Measurements from ENCODE around the gene SLC29A1. TPM values are rescaled to one million over a fixed set of nuclear protein-coding genes. Genes with fewer than 3 reads are reported as not detected.
A peak's percentile ranks its signal among the peaks of the same experiment; 100 is the strongest.

SLC29A1 gene
- total RNA-seq, 3 donors from 2014 or later = 106 to 140 (median 110) TPM

GRCh38 chr6:44207966-44208365, 15.4 kb upstream of the SLC29A1 start:
- TF ChIP-seq POLR2AphosphoS5 (IDR thresholded peaks at IDR 0.05) (no peak), CTCF (IDR thresholded peaks at IDR 0.05) (no peak), POLR2A (IDR thresholded peaks at IDR 0.05) (no peak)
- no peaks in the 10 kb centered on the region for H3K36me3 ChIP-seq
- intact Hi-C loops (cut with DNase I; ENCODE audit: low total_unique reads) = no loop called here

GRCh38 chr6:44211284-44211683, 12.1 kb upstream of the SLC29A1 start:
- no peaks in the 10 kb centered on the region for H3K4me1 ChIP-seq
- H3K27me3 ChIP-seq = no peaks in the 10 kb centered on the region
- H3K36me3 ChIP-seq = no peaks in the 10 kb centered on the region
- intact Hi-C loops (cut with DNase I; ENCODE audit: low total_unique reads) = no loop called here
- no peak overlapping the region for H3K4me3 ChIP-seq
- DNase-seq (ENCODE audit: low spot score in 2 of 2) = no peak
- H3K9me3 ChIP-seq = no peaks in the 10 kb centered on the region
- no peak for TF ChIP-seq CTCF (IDR thresholded peaks at IDR 0.05)
- H3K27ac ChIP-seq = no peak overlapping the region

More at GRCh38 chr6:44207966-44208365, 15.4 kb upstream of the SLC29A1 start:
- no peak for DNase-seq (ENCODE audit: low spot score in 2 of 2)
- Histone ChIP-seq H3K27me3 (no peaks in the 10 kb centered on the region), H3K4me3 (no peak overlapping the region), H3K27ac (no peak overlapping the region), H3K4me1 (no peaks in the 10 kb centered on the region), H3K9me3 (no peaks in the 10 kb centered on the region)

- no peaks in the 10 kb centered on the region for H3K9me3 ChIP-seq
- H3K27me3 ChIP-seq = no peaks in the 10 kb centered on the region
- intact Hi-C loops (cut with DNase I; ENCODE audit: low total_unique reads) = no loop called here
- DNase-seq (ENCODE audit: low spot score in 2 of 2) = no peak
- no peaks in the 10 kb centered on the region for H3K36me3 ChIP-seq
- H3K4me1 ChIP-seq = peaks cover 0 to 4% of the 10 kb centered on the region in 2 donors
- no peak overlapping the region for H3K27ac ChIP-seq
- no peak for TF ChIP-seq CTCF (IDR thresholded peaks at IDR 0.05)
- no peak for TF ChIP-seq POLR2A (IDR thresholded peaks at IDR 0.05)
- no peak for TF ChIP-seq POLR2AphosphoS5 (IDR thresholded peaks at IDR 0.05)
- H3K4me3 ChIP-seq = no peak overlapping the region
These were observed 9.1 kb upstream of the SLC29A1 start for GRCh38 chr6:44214307-44214706.

GRCh38 chr6:44216677-44217331, 6.6 kb upstream of the SLC29A1 start, which contains the start of gene MYMX:
Gene MYMX, plus strand, starts transcription at chr6:44216926. Its CDS starts 546 bp downstream, at chr6:44217472.
- no peaks in the 10 kb centered on the region for H3K36me3 ChIP-seq
- H3K4me3 ChIP-seq = no peak within 1 kb of the TSS
- intact Hi-C loops (cut with DNase I; ENCODE audit: low total_unique reads) = no loop called here
- H3K9me3 ChIP-seq = no peaks in the 10 kb centered on the region
- peak within 1 kb of the TSS; percentile 98 to 99 for H3K27ac ChIP-seq
- H3K27me3 ChIP-seq = no peaks in the 10 kb centered on the region
- no peak for TF ChIP-seq POLR2AphosphoS5 (IDR thresholded peaks at IDR 0.05)
- TF ChIP-seq CTCF (IDR thresholded peaks at IDR 0.05) = no peak
- no peak for TF ChIP-seq POLR2A (IDR thresholded peaks at IDR 0.05)
- no peak for DNase-seq (ENCODE audit: low spot score in 2 of 2)
- peaks cover 9 to 10% of the 10 kb centered on the region in 2 donors for H3K4me1 ChIP-seq

GRCh38 chr6:44217332-44218143, 5.9 kb upstream of the SLC29A1 start:
- H3K27me3 ChIP-seq = no peaks in the 10 kb centered on the region
- H3K4me1 ChIP-seq = peaks cover 10 to 17% of the 10 kb centered on the region in 2 donors
- no peaks in the 10 kb centered on the region for H3K36me3 ChIP-seq
- no peak overlapping the region for H3K4me3 ChIP-seq
- no peak for TF ChIP-seq POLR2AphosphoS5 (IDR thresholded peaks at IDR 0.05)
- H3K27ac ChIP-seq = peak overlapping the region; percentile 98 to 99
- DNase-seq (ENCODE audit: low spot score in 2 of 2) = peak in 1 of 2 donors; percentile 55
- intact Hi-C loops (cut with DNase I; ENCODE audit: low total_unique reads) = no loop called here
- no peaks in the 10 kb centered on the region for H3K9me3 ChIP-seq

Measured in breast epithelium (tissue), 4 donors.